Astrocyte of the spinal cord (primary cell): ENCODE data around the gene COX7A2L.

Experiments used
- DNase-seq: peaks from one replicate; pipeline ENCODE4 v3.0.0; 2011; ENCODE audit warnings: low read depth, low spot score
- H3K4me3 ChIP-seq: 2 replicates; pipeline ENCODE4 v1.5.1; 2011; ENCODE audit warnings: low read depth, mild to moderate bottlenecking, low read length, moderate library complexity
- in situ Hi-C: cut with HindIII; loops from 2 replicates; pipeline ENCODE4 v1.10.0; 2017; ENCODE audit warnings: low sequenced_read_pairs
- TF ChIP-seq, protein P1 (sequence below): IDR thresholded peaks from 2 replicates; pipeline ENCODE4 v1.5.1; 2012; ENCODE audit warnings: low read depth, mild to moderate bottlenecking, low read length, inconsistent platforms

COX7A2L gene

DNA sequence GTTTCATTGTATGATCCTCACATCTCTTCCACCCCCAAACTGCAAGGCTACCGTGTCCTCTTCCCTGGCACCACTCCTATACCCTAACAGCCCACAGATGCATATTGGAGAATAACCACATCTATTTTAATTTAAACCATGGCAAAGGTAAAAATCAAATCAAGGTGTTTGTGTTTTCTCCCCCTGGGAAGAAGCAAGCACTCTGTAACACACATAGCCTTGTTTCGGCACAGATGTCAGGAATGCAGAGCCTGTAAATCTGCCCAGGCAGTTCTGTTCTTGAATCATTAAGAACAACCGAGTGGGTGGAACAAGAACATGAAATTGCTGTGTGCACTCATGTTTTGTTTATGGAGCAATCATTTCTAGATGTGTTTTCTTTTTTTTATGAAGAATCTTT lies 6.8 kb upstream of the COX7A2L start:
- in situ Hi-C loops, result no loop called here
- H3K4me3 ChIP-seq, result no peak overlapping the region
- TF ChIP-seq, protein P1, sequence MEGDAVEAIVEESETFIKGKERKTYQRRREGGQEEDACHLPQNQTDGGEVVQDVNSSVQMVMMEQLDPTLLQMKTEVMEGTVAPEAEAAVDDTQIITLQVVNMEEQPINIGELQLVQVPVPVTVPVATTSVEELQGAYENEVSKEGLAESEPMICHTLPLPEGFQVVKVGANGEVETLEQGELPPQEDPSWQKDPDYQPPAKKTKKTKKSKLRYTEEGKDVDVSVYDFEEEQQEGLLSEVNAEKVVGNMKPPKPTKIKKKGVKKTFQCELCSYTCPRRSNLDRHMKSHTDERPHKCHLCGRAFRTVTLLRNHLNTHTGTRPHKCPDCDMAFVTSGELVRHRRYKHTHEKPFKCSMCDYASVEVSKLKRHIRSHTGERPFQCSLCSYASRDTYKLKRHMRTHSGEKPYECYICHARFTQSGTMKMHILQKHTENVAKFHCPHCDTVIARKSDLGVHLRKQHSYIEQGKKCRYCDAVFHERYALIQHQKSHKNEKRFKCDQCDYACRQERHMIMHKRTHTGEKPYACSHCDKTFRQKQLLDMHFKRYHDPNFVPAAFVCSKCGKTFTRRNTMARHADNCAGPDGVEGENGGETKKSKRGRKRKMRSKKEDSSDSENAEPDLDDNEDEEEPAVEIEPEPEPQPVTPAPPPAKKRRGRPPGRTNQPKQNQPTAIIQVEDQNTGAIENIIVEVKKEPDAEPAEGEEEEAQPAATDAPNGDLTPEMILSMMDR, result no peak
- no peak for DNase-seq

GRCh38 chr2:42366411-42366810 lies 5.4 kb upstream of the COX7A2L start:
- TF ChIP-seq, protein P1, result no peak
- no peak overlapping the region for H3K4me3 ChIP-seq
- in situ Hi-C loops, result no loop called here
- no peak for DNase-seq

DNA sequence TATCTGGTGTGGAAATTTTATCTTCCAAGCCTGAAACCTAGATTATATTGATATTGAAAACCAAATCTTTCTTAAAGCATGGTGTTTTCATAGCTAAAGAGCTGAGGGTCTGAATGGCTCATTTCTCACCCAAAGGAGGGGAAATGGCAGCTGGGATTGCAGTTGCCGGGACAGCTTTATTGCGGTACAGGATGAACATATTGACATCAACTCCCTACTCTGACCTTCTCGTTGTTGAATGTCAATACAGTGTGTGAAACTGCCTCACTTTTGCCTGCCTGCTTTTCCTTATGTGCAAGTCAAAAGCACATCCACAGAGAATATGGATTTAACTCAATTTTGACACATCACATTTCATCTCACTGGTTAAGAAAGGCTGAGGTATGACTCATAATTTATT lies 3.6 kb upstream of the COX7A2L start:
- TF ChIP-seq, protein P1, result no peak
- DNase-seq, result no peak
- in situ Hi-C loops, result no loop called here
- no peak overlapping the region for H3K4me3 ChIP-seq

GRCh38 chr2:42363413-42363812 lies 2.4 kb upstream of the COX7A2L start:
- DNase-seq, result no peak
- no peak overlapping the region for H3K4me3 ChIP-seq
- TF ChIP-seq, protein P1, result no peak
- in situ Hi-C loops, result no loop called here

DNA sequence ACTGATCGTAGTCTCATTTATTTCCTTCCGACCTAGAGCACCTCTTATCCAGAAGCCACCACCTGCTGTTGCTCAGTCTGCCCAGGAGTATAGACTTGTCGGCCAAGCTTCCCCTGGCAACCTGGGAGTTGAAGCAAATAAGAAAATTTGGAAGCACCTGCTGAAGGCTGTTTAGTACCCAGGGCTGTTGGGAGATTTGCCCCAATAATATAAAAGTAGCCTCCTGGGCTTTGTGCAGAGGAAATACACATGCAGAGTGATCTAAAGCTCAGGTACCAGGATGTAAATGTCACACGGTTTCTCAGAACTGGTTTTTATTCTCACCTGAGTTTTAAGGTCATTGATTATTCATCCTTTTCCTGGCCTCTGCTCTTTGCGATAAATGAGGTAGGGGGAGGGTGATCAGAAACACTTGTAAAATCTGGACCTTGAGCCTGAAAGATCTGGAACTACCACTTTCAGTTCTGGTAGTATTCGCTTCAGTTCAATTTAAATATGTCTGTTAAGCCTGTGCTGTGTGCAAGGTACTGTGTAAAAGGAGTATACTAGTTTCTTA lies 789 bp upstream of the COX7A2L start:
- in situ Hi-C loops, result no loop called here
- peak overlapping the region; percentile 30 for H3K4me3 ChIP-seq
- TF ChIP-seq, protein P1, result no peak
- no peak for DNase-seq

DNA sequence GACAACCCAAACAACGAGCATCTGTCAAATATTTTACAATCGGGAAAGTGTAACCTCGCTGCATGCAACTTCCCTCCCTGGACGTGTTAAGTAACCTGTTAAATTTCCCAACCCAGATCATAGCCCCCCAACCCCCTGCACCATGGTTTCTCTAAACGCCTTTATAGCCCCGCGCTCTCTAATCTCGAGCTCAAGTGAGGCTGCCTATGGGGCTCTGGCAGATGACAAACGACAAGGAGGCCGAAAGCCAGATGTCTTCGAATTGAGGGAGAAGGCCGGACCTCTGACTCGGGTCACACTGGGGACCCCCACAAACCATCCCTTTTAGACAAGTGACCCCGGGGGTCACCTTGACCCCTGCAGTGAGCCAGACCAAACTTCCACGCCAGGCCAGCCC lies 526 bp downstream of the COX7A2L start:
- TF ChIP-seq, protein P1, result no peak
- no peak for DNase-seq
- H3K4me3 ChIP-seq, result peak overlapping the region; percentile 83
- in situ Hi-C loops, result no loop called here
